ENCODE data around the gene C2orf72.

The C2orf72 gene

DNA sequence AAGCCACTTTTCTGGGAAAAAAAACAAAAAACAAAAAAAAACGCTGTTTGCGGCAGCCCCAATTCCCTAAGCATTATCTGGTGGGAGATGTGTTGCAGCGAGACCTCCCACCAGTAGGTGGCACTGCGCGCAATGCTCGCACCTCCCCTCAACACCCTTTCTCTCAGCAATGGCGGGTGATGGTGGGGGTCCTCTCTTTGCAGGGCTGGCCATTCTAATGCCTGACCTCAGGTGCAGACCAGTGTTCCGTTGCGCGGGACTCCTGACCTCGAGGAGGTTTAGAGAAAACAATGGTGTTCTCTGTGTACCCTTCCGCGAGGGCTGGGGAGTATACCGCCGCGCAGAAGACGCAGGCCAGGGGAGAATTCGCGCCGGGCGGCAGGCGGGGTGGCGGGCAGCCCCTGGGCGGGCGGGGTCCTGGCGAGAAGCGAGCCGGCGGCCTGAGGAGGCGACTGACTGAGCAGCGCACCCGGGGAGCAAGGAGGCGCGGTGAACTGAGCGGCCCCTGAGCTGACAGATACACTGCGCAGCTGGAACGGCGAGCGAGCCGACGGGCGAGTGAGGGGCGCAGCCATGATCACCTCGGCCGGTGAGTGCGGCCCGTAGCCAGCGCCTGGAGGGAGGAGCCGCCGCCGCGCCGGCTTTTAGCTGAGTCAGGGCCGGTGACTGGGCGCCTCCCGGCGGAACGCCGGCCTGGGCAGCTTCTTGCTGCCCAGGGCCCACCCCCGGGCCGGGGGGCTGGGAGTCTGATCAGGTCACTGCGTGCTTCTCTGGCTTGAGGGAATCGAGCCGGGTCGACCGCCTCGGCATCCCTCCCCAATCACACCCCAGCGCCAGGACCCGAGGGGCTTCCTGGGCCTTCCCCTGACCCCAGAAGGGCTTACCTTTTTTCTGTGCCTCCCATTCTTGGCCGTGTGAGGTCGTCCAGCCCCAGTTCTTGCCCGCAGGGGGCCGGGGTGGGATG is 19.4 kb downstream of the C2orf72 start, which contains the start of gene PSMD1:
PSMD1 (plus strand) TSS at position 415 of the 964 bp plus-strand sequence; CDS start at position 574, 159 bp downstream.
- Histone ChIP-seq H3K27me3 (replicated peaks) (no peaks in the 10 kb centered on the region), H3K4me3 (ENCODE audit: low read depth, low read length) (peak within 1 kb of the TSS; percentile 97), H3K27ac (peak within 1 kb of the TSS; percentile 96), H3K36me3 (replicated peaks) (no peaks in the 10 kb centered on the region)
- peak; percentile 92 for DNase-seq
- TF ChIP-seq, protein P1, sequence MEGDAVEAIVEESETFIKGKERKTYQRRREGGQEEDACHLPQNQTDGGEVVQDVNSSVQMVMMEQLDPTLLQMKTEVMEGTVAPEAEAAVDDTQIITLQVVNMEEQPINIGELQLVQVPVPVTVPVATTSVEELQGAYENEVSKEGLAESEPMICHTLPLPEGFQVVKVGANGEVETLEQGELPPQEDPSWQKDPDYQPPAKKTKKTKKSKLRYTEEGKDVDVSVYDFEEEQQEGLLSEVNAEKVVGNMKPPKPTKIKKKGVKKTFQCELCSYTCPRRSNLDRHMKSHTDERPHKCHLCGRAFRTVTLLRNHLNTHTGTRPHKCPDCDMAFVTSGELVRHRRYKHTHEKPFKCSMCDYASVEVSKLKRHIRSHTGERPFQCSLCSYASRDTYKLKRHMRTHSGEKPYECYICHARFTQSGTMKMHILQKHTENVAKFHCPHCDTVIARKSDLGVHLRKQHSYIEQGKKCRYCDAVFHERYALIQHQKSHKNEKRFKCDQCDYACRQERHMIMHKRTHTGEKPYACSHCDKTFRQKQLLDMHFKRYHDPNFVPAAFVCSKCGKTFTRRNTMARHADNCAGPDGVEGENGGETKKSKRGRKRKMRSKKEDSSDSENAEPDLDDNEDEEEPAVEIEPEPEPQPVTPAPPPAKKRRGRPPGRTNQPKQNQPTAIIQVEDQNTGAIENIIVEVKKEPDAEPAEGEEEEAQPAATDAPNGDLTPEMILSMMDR (IDR thresholded peaks at IDR 0.05; ENCODE audit: low read depth, low read length, missing control alignments): peak; percentile 99
- in situ Hi-C loops (cut with HindIII; ENCODE audit: low pct_ligation_motif_present, low sequenced_read_pairs): no loop called here

GRCh38 chr2:231057590-231057989 is 20.3 kb downstream of the C2orf72 start:
- no peak for DNase-seq

DNA sequence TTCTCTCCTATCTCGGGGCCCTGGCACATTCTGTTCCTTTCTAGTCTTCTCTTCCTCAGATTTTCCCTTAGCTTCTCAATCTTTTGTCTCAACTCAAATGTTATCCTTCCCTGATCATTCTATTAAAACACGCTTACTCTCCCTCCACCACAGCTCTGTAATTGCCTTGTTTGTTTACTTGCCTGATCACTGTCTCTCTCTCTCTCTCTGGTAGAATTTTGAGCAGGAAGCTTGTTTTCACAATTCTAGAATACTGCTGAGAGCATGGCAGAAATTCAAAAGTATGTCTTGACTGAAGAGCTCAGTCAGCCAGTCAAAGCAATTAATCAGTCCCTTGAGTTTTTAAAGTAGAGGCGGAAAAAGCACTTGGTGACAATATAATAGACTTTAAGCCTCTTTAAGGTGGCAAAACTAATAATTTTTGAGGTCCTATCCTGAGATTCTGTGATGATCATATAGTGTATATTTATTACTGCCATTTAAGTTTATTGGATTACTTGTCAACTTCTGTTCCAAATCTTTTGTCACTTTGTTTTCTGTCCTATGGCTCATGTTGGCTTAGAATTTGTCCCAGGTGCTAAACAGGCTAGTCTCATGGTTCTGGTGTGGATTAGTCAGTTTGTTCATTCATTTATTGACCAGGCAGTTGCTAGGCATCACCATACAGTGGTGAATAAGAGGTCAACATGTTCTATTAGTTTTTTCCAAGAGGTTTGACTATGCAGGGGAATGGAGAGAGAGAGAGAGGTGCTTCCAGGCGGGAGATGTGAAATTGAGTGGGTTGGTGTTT is 21.6 kb downstream of the C2orf72 start:
- H3K27ac ChIP-seq: peak overlapping the region; percentile 35
- no peak overlapping the region for H3K4me3 ChIP-seq (ENCODE audit: low read depth, low read length)
- in situ Hi-C loops (cut with HindIII; ENCODE audit: low pct_ligation_motif_present, low sequenced_read_pairs): no loop called here
- H3K27me3 ChIP-seq (replicated peaks): no peaks in the 10 kb centered on the region
- H3K36me3 ChIP-seq (replicated peaks): peaks cover 16% of the 10 kb centered on the region
- TF ChIP-seq, protein P1 (IDR thresholded peaks at IDR 0.05; ENCODE audit: low read depth, low read length, missing control alignments): no peak
- DNase-seq: peak; percentile 14

More at GRCh38 chr2:231057590-231057989, 20.3 kb downstream of the C2orf72 start:
- no peaks in the 10 kb centered on the region for H3K27me3 ChIP-seq (replicated peaks)
- peaks cover 6% of the 10 kb centered on the region for H3K36me3 ChIP-seq (replicated peaks)
- H3K4me3 ChIP-seq (ENCODE audit: low read depth, low read length): peak overlapping the region; percentile 97
- peak overlapping the region; percentile 96 for H3K27ac ChIP-seq
- TF ChIP-seq, protein P1 (IDR thresholded peaks at IDR 0.05; ENCODE audit: low read depth, low read length, missing control alignments): no peak
- in situ Hi-C loops (cut with HindIII; ENCODE audit: low pct_ligation_motif_present, low sequenced_read_pairs): no loop called here

DNA sequence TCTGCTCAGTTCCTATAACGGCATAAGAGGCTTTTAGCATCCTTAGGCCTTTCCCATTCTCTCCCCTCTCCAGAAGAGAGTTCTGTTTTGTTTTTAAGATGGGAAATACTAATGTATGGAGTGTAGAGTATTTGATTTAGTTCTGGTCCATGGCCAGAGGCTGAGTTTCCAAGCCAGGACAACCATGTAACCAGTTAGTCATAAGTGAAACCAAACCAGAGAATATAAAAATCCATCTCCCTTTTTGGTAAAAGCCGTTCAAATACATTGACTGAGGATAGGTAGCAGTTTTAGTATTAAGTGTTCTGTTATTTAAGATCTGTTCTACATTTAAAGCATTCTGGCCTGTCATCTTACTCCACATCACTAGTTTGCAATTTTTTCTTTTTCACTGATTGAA is 22.4 kb downstream of the C2orf72 start:
- DNase-seq: no peak
- no peaks in the 10 kb centered on the region for H3K27me3 ChIP-seq (replicated peaks)
- H3K36me3 ChIP-seq (replicated peaks): peaks cover 24% of the 10 kb centered on the region
- TF ChIP-seq, protein P1 (IDR thresholded peaks at IDR 0.05; ENCODE audit: low read depth, low read length, missing control alignments): no peak
- in situ Hi-C loops (cut with HindIII; ENCODE audit: low pct_ligation_motif_present, low sequenced_read_pairs): no loop called here
- H3K27ac ChIP-seq: peak overlapping the region; percentile 3
- H3K4me3 ChIP-seq (ENCODE audit: low read depth, low read length): no peak overlapping the region

DNA sequence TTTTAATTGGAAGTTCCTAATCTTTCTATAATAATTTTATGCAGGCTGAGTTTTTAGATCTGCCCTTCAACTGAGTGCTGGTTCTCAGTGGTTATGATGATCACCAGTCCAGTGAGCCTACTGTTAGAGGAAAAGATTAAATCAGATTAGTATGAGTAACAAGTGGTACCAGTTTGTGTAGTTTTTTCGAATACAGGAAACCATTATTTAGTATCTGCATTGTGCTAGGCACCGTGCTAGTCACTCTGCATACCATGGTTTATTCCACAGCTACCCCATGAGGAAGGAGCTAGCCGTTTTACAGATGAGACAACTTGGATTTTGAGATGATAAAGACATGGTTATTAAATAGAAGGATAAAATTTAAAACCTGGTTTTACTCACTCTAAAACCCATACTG is 25.5 kb downstream of the C2orf72 start:
- Histone ChIP-seq H3K27ac (no peak overlapping the region), H3K4me3 (ENCODE audit: low read depth, low read length) (no peak overlapping the region), H3K27me3 (replicated peaks) (no peaks in the 10 kb centered on the region), H3K36me3 (replicated peaks) (peaks cover 42% of the 10 kb centered on the region)
- in situ Hi-C loops (cut with HindIII; ENCODE audit: low pct_ligation_motif_present, low sequenced_read_pairs): no loop called here
- DNase-seq: no peak
- TF ChIP-seq, protein P1 (IDR thresholded peaks at IDR 0.05; ENCODE audit: low read depth, low read length, missing control alignments): no peak

Measured in brain microvascular endothelial cell (primary cell).